WERI-Rb-1 (cell line): ENCODE measurements around the gene IFRD2.

Experiments used
- DNase-seq: peaks from one replicate; pipeline ENCODE4 v3.0.0-alpha.2; 2020
- H3K27ac ChIP-seq: fragments of 250-450 bp; sonication (Bioruptor Pico); 2 replicates; pipeline ENCODE4 v1.5.1; 2020; ENCODE audit warnings: mild to moderate bottlenecking, moderate library complexity
- H3K27me3 ChIP-seq: fragments of 250-450 bp; sonication (Bioruptor Pico); 2 replicates; pipeline ENCODE4 v1.5.1; 2021; ENCODE audit warnings: mild to moderate bottlenecking, low read depth, moderate library complexity; ENCODE audit not compliant: insufficient read depth, severe bottlenecking
- H3K36me3 ChIP-seq: fragments of 250-450 bp; sonication (Bioruptor Pico); 2 replicates; pipeline ENCODE4 v1.5.1; 2020; ENCODE audit warnings: mild to moderate bottlenecking, moderate library complexity
- H3K4me3 ChIP-seq: 2 replicates; pipeline ENCODE4 v1.5.1; 2011; ENCODE audit warnings: low read depth, mild to moderate bottlenecking, control low read depth, low read length
- H3K9me3 ChIP-seq: fragments of 250-450 bp; sonication (Bioruptor Pico); 2 replicates; pipeline ENCODE4 v1.5.1; 2021; ENCODE audit warnings: mild to moderate bottlenecking, moderate library complexity; ENCODE audit not compliant: severe bottlenecking
- TF ChIP-seq, protein P1 (sequence below): IDR thresholded peaks from 2 replicates; pipeline ENCODE4 v1.5.1; 2011; ENCODE audit warnings: low read depth, mild to moderate bottlenecking, control low read depth, inconsistent platforms, low read length

The IFRD2 gene

GRCh38 chr3:50268276-50268675, 24.0 kb downstream of the IFRD2 start:
- no peaks in the 10 kb centered on the region for H3K36me3 ChIP-seq
- no peaks in the 10 kb centered on the region for H3K9me3 ChIP-seq
- TF ChIP-seq, protein P1, sequence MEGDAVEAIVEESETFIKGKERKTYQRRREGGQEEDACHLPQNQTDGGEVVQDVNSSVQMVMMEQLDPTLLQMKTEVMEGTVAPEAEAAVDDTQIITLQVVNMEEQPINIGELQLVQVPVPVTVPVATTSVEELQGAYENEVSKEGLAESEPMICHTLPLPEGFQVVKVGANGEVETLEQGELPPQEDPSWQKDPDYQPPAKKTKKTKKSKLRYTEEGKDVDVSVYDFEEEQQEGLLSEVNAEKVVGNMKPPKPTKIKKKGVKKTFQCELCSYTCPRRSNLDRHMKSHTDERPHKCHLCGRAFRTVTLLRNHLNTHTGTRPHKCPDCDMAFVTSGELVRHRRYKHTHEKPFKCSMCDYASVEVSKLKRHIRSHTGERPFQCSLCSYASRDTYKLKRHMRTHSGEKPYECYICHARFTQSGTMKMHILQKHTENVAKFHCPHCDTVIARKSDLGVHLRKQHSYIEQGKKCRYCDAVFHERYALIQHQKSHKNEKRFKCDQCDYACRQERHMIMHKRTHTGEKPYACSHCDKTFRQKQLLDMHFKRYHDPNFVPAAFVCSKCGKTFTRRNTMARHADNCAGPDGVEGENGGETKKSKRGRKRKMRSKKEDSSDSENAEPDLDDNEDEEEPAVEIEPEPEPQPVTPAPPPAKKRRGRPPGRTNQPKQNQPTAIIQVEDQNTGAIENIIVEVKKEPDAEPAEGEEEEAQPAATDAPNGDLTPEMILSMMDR: no peak
- H3K27ac ChIP-seq: no peak overlapping the region
- DNase-seq: no peak
- peaks cover 4% of the 10 kb centered on the region for H3K27me3 ChIP-seq
- H3K4me3 ChIP-seq: no peak overlapping the region

- DNase-seq: peak; percentile 63
- H3K27ac ChIP-seq: peak overlapping the region; percentile 42
Observed at GRCh38 chr3:50267280-50267913, 24.8 kb downstream of the IFRD2 start.

DNA sequence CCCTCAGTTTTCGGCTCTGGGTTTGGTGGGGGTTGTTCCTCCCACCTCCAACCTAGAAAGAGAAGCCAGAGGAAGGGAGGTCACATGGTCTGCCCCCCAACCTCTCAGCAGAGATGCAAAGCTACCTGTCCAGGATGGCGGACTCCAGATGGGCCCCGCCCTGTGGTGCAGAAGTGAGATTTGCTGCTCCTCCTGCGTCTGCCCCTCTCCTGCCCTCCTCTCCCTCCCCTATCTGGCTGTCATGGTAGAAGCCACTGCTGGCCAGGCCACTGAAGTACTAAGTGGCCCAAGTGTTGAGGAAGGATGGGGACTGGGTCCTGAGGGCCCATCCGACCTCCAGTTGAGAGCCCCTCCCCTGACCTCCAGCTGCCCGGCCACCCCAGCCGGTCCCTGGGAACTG, 25.4 kb downstream of the IFRD2 start:
- no peaks in the 10 kb centered on the region for H3K27me3 ChIP-seq
- peak overlapping the region; percentile 42 for H3K27ac ChIP-seq
- TF ChIP-seq, protein P1: no peak
- H3K36me3 ChIP-seq: no peaks in the 10 kb centered on the region; the same call in 1 of the 2 replicates
- no peak for DNase-seq
- H3K9me3 ChIP-seq: no peaks in the 10 kb centered on the region
- H3K4me3 ChIP-seq: peak overlapping the region; percentile 26; the same call in 1 of the 2 replicates

More at GRCh38 chr3:50267280-50267913, 24.8 kb downstream of the IFRD2 start:
- TF ChIP-seq, protein P1: no peak
- Histone ChIP-seq H3K27me3 (no peaks in the 10 kb centered on the region), H3K36me3 (no peaks in the 10 kb centered on the region; the same call in 1 of the 2 replicates), H3K4me3 (peak overlapping the region; percentile 26), H3K9me3 (no peaks in the 10 kb centered on the region)

- H3K27ac ChIP-seq: no peak overlapping the region
- H3K36me3 ChIP-seq: no peaks in the 10 kb centered on the region; the same call in 1 of the 2 replicates
- H3K4me3 ChIP-seq: no peak overlapping the region
- TF ChIP-seq, protein P1: no peak
- no peaks in the 10 kb centered on the region for H3K9me3 ChIP-seq
- H3K27me3 ChIP-seq: no peaks in the 10 kb centered on the region
- DNase-seq: no peak
Observed at GRCh38 chr3:50266017-50266416, 26.2 kb downstream of the IFRD2 start.

- no peak for DNase-seq
- H3K27me3 ChIP-seq: no peaks in the 10 kb centered on the region
- H3K9me3 ChIP-seq: no peaks in the 10 kb centered on the region
- TF ChIP-seq, protein P1: no peak
- H3K4me3 ChIP-seq: no peak overlapping the region
- no peaks in the 10 kb centered on the region; the same call in 1 of the 2 replicates for H3K36me3 ChIP-seq
- no peak overlapping the region for H3K27ac ChIP-seq
Observed at GRCh38 chr3:50265571-50265970, 26.7 kb downstream of the IFRD2 start.
